Liver (tissue), 3 donors: Measurements from ENCODE around the gene CUBN.

Experiments
- CTCF ChIP-seq: fragments of 150-350 bp; IDR thresholded peaks from 2 replicates; pipeline ENCODE4 v1.5.1; 2017; ENCODE audit warnings: improper control_type of control experiment, low read depth, low read length; ENCODE audit not compliant: missing input control
- GABPA ChIP-seq, 2 donors: IDR thresholded peaks in 1 of 2; conservative IDR thresholded peaks in 1 of 2; 2 replicates each; pipeline ENCODE4 v1.6.1; 2016; ENCODE audit warnings: antibody characterized with exemption in 2 of 2, mild to moderate bottlenecking in 1 of 2, moderate library complexity in 1 of 2
- NR2F2 ChIP-seq: IDR thresholded peaks from 2 replicates; pipeline ENCODE4 v1.6.1; 2016; ENCODE audit warnings: antibody characterized with exemption
- RAD21 ChIP-seq, 2 donors: IDR thresholded peaks; 2 replicates each; pipeline ENCODE4 v1.6.1; 2016; ENCODE audit warnings: antibody characterized with exemption in 2 of 2, mild to moderate bottlenecking in 2 of 2
- REST ChIP-seq: IDR thresholded peaks from 2 replicates; pipeline ENCODE4 v1.6.1; 2016; ENCODE audit warnings: antibody characterized with exemption, mild to moderate bottlenecking
- RXRA ChIP-seq, 2 donors: IDR thresholded peaks; 2 replicates each; pipeline ENCODE4 v1.6.1; 2017 to 2018; ENCODE audit warnings: antibody characterized with exemption in 2 of 2, mild to moderate bottlenecking in 1 of 2
- SP1 ChIP-seq: IDR thresholded peaks from 2 replicates; pipeline ENCODE4 v1.6.1; 2018; ENCODE audit warnings: antibody characterized with exemption, mild to moderate bottlenecking
- TAF1 ChIP-seq: conservative IDR thresholded peaks from 2 replicates; pipeline ENCODE4 v1.6.1; 2016; ENCODE audit warnings: antibody characterized with exemption, mild to moderate bottlenecking
- YY1 ChIP-seq: IDR thresholded peaks from 2 replicates; pipeline ENCODE4 v1.6.1; 2016; ENCODE audit warnings: antibody characterized with exemption, mild to moderate bottlenecking
- ZBTB33 ChIP-seq: IDR thresholded peaks from 2 replicates; pipeline ENCODE4 v1.6.1; 2016; ENCODE audit warnings: antibody characterized with exemption
- donor health status: healthy.
- donor health status: healthy.

- TF ChIP-seq CTCF (no peak), GABPA (IDR thresholded peaks at IDR 0.05 in 1 of 2, conservative IDR thresholded peaks at IDR 0.05 in 1 of 2) (no peak), YY1 (no peak), RAD21 (IDR thresholded peaks at IDR 0.05) (no peak), TAF1 (no peak), REST (no peak), ZBTB33 (no peak), SP1 (no peak), RXRA (IDR thresholded peaks at IDR 0.05) (no peak), NR2F2 (no peak)
Measured at GRCh38 chr10:17175551-17175950, 45.9 kb upstream of the CUBN start.
